ENCODE results near the gene B3GNT2.

B3GNT2 gene

DNA sequence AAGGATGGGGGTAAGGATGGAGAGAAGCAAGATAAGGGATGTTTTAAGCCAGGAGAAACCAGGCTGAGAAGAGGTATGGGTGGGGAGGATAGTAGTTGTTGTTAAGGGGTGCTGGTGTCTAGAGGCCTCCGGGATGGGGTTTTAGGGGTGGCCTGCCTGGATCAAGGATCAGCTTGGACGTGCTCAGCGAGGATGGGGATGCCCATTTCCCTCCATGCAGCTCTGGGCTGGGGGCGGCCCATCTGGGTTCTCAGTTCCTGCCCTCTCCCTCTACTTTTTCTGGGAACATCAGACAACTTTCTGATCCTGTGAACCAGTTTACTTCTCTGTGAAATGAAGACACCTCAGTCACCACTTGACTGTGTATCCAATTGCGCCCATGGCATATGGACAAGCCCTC is 10.1 kb downstream of the B3GNT2 start:
- no peak for DNase-seq

DNA sequence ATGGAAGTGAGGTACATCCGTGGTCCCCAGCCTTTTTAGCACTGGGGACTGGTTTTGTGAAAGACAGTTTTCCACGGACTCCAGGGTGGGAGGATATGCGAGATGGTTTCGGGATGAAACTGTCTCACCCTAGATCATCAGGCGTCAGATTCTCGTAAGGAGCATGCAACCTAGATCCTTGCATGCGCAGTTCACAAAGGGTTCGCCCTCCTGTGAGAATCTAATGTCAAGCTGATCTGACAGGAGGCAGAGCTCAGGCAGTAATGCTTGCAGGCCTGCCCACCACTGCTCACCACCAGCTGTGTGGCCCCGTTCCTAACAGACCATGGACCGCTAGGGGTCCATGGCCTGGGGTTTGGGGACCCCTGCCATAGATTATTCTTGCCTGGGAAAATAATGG is 11.6 kb downstream of the B3GNT2 start:
- no peak for DNase-seq

DNA sequence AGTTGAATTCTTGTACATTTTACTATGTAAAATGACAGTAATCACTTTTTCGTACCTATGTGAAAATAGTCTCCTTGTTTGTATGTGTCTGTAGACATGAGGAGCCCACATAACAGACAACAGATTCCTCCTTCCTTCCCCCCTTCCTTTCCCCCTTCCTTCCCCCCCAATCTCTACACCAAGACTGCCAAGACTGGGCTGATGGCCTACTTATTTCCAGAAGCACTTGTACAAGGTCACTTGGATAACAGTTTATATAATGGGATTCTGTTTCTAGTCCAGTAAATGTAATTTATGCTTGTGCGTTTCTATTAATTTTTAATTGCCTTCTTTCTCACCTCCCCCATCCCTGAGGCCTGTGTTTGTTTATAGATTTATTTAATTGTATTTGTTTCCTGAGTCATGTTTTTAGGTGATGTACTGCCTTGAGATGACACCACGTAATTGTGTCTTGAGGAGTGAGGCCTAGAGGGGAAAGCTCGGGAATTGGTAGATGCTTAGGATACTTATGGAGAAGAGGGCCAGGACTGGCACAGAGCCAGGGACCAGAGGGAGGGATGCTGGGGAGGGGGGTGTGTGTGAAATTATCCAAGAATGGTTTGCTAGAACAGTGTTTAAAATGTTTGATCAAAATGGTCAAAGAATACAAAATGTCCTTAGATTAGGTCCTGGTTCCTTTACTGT is 12.3 kb downstream of the B3GNT2 start:
- DNase-seq, result no peak

DNA sequence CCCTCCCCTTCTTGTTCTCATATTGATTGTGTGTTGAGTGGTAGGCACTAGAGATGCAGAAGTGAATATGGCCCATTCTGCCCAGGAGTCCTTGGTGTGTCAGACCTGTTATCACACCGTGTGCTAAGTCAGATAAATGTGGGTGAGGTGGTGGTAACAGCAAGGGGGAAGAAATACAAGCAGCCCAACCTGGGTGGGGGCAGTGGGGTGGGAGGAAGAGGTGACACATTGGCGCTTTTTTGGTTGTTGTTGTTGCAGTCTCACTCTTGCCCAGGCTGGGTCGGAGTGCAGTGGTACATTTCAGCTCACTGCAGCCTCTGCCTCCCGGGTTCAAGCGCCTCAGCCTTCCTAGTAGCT is 12.8 kb downstream of the B3GNT2 start:
- DNase-seq, result no peak

DNA sequence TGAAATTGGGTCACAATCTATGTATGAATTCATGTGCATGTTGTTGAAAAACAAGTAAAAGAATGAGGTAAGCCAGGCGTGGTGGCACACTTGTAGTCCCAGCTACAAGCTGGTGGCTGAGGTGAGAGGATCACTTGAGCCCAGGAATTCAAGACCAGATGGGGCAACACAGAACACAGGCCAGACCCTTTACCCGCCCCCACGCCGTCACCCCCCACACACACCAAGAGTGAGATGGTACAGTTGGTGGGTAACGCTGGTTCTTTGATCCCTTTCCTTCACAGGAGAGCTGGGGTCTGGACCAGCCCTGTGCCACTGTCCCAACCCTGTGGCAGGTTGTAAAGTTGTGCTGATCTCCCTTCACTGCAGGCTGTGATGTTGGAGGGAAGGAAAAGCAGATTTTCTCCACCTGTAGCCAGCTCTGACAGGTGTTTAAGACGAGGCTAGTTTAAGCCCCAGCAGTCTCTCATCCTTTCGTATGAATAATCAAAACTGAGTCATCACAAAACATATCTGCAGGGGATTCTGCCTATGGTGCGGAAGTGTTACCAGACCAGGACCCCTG is 13.6 kb downstream of the B3GNT2 start:
- DNase-seq, result no peak

DNA sequence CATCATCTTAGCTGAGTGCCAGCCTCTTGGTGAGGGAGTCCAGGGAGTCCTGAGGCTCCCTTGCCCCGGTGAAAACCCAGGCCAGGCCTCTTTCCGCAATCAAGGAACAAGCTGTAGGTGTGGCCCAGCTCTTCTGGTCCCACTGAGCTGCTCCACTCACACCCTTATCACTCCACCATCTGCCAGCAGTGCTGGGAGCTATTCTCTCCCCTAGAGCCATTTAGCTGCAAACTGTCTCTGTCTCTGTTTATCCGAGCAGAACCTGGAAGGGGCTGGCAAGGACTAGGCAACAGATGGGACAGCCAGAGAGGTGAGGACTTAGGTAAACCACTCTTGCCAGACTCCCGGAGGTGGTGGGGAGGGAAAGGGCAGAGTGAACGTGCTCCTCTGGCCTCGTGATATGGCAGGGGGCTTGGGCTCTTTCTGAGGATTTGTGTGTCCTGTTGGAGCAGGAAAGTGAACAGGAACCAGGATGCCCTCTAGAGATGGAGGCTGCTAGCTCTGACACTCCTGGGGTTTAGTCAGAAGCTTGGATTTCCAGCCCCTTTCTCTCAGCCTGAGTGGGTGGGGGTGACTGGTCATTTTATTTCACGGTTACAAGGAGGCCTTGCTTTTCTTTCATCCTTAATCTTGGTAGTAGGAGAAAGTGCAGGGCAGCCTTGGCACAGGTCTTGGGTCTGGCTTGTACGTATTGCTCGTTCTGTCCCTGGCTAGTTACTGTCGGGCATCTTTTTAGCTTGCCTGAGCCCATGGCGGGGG is 19.6 kb downstream of the B3GNT2 start:
- DNase-seq, result no peak

DNA sequence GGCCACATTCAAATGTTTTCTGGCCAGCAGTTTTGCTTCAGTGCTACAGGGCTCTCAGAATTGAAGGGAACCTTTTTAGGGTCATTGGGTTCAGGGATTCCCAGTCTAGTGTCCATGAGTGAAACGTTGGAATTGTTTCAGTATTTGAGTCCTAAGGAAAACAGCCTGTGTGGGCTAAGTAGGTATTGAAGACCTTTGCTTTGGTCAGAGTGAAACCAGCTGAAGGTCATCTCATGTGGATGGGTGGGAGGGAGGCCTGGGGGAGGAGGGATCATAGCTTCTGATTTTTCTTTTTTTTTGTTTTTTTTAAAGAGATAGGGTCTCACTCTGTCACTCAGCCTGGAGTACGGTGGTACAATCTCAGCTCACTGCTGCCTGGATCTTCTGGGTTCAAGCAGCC is 20.2 kb downstream of the B3GNT2 start:
- DNase-seq, result no peak

DNA sequence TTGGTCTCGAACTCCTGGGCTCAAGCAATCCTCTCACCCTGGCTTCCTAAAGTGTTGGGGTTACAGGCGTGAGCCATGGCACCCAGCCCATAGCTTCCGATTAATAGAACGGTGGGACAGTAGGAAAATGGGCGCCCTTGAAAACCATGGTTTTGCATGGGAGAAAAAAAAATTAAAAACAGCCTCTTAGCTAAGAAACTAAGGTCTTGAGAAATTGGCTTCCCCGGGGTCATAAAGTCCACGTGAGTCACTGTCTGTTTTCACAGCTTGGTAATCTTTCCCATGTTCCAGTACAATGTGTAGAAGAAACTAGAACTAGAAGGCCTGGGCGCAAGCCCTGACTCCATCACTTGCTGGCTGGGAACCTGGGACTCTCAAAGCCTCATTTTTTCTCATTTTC is 20.7 kb downstream of the B3GNT2 start:
- no peak for DNase-seq

DNA sequence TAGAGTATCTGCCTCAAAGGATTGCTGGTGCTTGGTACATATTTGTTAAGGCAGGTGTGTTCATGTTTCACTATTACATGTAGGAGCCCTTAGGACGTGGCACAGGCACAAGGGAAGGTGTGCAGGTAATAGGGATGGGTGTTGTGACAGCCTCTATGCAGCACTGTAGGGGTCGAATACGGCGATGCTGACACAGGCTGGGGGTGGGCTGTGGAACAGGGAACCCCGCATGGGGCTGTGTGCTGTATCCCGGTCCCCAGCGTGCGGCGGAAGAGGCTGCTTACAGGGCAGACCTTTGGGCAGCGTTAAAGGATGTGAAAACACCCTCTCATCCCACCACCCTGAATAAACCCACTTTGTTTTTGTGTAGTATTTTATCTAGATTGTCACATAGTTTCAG is 21.5 kb downstream of the B3GNT2 start:
- DNase-seq, result no peak

DNA sequence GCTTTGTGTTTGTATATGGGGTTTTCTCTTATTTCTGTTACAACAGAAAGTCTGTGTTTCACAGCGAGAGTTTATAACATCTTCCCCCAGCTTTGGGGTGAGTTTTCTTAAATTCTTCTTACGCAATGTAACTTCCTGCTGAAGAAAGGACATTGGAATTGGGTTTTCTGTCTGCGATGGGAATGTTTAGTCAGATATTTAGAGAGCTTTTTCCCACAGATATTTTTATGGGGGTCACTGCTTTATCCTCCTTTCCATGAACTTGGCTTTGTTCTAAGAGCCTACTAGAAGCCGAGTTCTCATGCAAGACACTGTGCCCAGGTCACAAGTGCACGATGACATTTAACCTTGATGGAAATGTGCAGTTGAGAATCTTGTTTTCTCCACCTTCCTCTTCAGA is 22.1 kb downstream of the B3GNT2 start:
- DNase-seq, result no peak

DNA sequence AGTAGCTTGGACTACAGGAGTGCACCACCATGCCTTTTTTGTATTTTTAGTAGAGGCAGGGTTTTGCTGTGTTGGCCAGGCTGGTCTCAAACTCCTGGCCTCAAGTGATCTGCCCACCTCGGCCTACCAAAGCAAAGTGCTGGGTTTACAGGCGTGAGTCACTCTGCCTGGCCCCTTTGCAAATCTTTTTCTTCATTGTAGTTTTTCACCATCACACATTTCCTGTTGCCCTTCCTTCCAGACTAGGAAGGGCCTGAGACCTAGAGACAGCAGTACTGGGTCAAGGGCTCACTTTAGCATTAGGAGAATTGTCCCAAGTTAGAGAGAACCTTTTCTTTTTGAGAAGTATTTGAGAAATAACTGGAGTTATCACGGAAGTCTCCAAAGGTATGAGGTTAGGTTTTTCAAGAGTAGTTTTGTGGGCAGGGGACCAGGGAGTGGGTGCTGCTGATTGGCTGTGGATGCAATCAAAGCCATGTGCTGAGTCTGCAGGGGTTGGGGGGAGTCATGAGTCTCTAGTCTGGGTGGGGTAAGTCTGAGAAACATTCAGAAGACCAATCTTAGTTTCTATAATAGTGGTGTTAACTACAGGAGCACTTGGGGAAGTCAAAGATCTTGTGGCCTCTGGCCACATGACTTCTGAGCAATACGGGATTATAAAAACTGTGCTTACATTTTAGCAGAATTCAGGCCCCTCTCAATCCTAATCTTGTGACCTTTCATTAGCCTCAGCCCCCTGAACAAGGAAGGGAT is 23.7 kb downstream of the B3GNT2 start:
- no peak for DNase-seq

DNA sequence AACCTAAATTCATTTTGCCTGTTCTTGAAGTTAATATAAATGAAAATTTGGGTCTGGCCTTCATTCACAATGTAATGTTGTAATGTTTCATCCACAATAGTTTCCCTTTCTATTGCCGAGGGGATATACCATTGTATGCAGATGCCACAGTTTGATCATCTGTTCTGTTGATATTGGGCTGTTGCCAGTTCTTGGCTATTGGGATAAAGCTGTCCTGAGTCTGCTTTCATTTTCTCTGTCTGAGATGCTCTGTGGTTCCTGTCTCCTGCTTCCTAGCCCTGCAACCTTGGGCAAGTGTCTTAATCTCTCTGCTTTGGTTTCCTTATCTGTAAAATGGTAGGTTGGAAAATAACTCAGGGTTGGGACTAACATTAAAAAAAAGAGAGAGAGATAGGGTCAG is 25.2 kb downstream of the B3GNT2 start:
- no peak for DNase-seq

DNA sequence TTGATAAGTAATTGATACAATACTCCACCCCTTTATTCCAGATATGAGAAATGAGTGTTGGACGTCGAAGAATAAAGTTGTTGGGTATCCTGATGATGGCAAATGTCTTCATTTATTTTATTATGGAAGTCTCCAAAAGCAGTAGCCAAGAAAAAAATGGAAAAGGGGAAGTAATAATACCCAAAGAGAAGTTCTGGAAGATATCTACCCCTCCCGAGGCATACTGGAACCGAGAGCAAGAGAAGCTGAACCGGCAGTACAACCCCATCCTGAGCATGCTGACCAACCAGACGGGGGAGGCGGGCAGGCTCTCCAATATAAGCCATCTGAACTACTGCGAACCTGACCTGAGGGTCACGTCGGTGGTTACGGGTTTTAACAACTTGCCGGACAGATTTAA is 26.3 kb downstream of the B3GNT2 start:
- no peak for DNase-seq

DNA sequence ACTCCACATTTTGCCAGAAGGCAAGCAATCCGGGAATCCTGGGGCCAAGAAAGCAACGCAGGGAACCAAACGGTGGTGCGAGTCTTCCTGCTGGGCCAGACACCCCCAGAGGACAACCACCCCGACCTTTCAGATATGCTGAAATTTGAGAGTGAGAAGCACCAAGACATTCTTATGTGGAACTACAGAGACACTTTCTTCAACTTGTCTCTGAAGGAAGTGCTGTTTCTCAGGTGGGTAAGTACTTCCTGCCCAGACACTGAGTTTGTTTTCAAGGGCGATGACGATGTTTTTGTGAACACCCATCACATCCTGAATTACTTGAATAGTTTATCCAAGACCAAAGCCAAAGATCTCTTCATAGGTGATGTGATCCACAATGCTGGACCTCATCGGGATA is 26.8 kb downstream of the B3GNT2 start:
- no peak for DNase-seq

DNA sequence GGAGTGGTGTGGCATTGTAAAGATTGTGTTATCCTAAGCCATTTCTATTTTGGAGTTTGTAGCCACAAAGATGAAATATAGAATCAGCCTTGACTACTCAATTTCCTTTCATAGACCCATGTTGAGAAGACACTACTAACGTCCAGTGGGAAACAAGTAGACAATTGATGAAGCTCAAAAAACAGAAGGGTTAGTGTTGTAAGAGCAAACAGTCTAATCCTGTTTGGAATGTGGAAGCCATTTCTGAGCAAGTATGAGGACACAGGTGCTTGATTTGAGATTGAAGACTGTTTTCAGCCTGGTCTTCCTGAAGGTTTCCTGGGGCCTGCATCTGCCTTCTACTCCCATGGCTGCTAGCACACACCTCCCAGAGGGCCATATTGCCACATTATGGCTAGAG is 29.1 kb downstream of the B3GNT2 start:
- no peak for DNase-seq

DNA sequence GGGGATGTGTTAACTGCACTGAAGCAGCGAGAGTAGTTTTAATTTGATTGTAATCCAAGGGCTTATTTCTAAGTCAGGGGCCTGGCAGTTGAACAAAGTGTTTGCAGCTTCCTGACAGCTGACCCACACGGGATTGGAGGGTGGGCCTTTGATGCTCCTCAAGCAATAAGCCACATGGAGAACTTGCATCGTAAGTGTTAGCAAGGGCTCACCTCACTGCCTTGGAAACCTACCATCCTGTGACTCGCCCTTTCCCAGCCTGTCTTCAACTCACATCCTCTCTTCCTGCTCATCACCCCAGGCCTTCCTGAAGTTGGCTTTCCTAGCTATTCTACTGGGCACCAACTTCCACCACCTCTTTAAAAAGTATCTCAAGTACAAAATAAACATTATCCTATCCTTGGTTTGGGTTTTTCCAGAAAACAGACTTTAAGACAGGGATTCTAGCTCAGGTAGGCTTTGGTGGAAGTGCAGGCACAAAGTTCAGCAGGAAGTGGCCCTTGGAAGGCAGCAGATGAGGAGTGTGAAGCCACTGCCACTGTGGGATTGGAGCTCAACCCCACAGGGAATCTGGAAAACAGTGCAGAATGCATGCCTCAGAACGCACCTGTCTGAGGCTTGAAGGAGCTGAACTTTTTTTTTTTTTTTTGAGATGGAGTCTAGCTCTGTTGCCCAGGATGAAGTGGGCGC is 31.6 kb downstream of the B3GNT2 start:
- DNase-seq, result no peak

DNA sequence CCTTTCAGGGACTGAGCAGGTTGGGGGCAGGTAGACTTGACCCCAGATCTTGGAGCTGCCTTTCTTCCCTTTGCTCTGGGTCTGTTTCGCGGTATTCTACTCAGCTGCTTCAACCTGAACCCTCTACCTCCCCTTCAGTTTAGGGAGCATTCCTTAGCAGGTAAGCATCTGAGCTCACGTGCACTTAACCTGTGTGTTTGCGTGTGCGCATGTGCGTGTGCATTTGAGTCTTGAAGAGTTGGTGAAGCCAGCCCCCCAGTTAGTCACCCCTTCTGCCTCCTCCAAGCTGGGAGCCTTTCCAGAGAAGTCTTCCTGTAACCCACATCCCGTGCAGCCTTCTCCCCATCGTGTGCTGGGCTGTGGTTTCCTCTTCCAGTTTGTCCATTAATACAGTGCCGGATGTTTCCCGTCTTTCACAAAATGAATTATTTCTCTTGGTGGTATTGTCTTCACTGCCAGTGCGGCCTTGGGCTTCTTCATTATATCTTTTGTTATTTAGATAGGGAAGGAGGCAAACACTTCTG is 33.2 kb downstream of the B3GNT2 start:
- DNase-seq, result no peak

DNA sequence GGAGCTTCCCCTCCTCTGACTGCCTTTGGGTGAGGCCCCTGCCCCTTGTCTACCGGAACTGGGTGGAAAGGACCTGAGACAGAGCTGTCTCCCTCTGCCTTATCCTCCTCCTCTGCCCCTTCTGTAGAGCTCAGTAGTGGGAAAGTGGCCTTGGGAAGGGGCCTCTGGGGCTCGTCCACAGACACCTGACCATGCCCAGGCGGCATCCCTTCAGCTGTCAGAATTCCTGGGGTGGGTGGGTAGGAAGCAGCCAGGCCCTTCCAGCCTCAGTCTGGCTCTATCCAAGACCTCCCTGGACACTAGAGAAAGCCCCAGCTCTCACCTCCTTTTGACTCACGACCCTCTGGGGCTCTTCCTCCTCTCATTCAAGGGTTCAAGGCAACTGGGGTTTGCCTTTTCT is 35.6 kb downstream of the B3GNT2 start:
- no peak for DNase-seq

DNA sequence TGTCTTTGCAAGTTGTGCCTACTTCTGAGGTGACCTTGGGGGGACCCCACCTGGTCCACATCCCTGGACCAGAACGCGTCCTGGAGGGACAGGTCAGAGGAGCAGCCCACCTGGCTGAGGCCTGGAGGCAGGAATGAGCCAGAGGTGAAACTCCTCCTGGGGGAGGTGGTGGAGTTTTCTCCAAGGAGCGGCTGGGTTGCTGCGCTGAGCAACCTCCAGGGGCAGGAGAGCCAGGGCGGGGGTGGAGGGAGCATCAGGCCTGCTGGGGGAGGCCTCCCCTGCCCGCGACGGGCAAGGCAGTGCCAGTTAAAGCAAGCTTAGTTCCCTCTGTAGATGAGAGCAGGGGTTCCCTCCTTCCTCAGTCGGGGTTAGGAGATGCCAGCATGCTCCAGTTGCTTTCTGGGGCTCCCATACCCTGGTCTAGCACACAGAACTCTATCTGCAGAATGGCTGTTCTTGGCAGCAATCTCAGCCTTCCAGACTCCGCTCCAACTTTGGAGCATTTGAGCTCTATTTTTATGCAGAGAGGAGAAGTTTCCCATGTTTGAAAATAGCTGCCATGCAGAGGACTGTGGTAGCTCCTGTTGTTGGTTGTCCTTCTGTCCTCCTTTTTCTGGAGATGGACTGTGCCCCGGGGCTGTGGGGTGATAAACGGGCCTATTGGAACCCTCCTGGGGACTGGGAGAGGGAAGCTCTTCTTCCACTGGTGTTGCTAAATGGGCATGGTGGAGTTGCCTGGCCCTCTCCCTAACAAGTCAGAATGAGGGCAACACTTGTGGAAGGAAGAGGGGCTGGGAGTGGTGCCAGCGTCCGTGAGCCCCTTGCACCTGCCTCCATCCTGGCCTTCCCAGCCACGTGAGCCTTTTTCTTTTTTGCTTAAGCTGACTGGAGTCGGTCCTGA is 39.1 kb downstream of the B3GNT2 start:
- no peak for DNase-seq

DNA sequence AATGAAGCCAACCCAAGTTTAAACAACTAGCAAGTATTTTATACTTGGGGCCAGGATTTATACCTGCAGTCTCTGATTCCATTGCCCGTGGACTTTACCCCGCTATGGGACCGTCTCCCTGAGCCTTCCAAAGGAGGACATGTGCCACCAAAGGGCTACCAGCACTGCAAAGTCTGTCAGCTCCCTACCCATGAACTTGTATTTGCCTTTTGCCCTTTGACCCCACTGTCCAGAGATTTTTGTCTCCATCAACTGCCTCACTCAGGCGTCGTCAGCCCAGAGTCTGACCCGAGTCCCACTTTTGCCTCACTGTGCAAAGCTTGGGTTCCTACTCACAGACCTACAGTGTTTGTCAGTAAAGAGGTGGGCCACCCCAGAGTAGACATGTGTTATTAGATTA is 40.6 kb downstream of the B3GNT2 start:
- DNase-seq, result no peak

DNA sequence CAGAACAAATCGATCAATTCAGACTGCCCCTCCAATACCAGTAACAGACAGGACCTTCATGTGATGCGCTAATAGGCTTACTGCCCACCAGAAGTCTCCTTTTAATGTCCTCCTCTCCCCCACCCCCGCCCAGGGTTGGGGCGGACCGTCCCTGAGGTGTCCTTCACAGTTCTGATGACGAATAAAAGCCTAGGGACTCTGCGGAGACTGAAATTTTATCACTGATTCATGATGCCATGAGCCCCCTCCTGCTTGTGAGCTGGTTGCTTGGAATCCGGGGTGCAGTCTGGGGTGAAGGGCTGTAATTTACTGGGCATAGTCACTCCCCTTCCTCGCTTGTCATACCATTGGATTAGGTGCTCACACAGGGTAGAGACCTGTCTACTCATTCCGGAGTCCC is 42.3 kb downstream of the B3GNT2 start:
- DNase-seq, result no peak

DNA sequence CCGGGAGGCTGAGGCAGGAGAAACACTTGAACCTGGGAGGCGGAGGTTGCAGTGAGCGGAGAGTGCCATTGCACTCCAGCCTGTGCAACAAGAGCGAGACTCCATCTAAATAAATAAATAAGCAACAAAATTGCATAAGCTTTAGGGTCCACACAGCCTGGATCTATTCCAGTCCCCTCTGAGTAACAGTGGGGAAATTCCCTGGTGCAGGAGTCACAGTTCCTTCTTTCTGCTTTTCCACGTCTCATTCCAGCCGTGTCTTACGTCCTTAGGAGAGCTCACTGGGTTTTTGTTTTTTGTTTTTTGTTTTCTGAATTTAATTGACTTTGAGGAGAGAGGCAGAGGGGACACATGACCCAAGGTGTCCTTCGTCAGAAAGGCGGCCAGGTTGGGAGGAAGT is 44.6 kb downstream of the B3GNT2 start:
- DNase-seq, result no peak

All from NCI-H1436 (cell line).